HEK293 (cell line): ENCODE data around the gene HOXD12.

Source experiments
- CTCF ChIP-seq: fragments of 450-650 bp; formaldehyde crosslinking; IDR thresholded peaks from 2 replicates; pipeline ENCODE4 v1.5.1; 2016; ENCODE audit warnings: missing biosample characterization, missing genetic modification characterization
- HOXA7 ChIP-seq: sonication (generic); formaldehyde crosslinking; IDR thresholded peaks from 2 replicates; pipeline ENCODE4 v1.8.1; 2022; ENCODE audit warnings: missing genetic modification reagents, borderline replicate concordance
- IKZF3 ChIP-seq: fragments of 450-650 bp; IDR thresholded peaks from 2 replicates; pipeline ENCODE4 v1.5.0; 2018; ENCODE audit warnings: missing biosample characterization, mild to moderate bottlenecking, missing genetic modification characterization, moderate library complexity
- INSM2 ChIP-seq: fragments of 450-650 bp; formaldehyde crosslinking; IDR thresholded peaks from 2 replicates; pipeline ENCODE4 v1.5.1; 2016; ENCODE audit warnings: missing biosample characterization, missing genetic modification characterization
- KLF16 ChIP-seq: fragments of 450-650 bp; formaldehyde crosslinking; IDR thresholded peaks from 2 replicates; pipeline ENCODE4 v1.5.1; 2017; ENCODE audit warnings: missing biosample characterization, missing genetic modification characterization
- KLF7 ChIP-seq: fragments of 450-650 bp; formaldehyde crosslinking; IDR thresholded peaks from 2 replicates; pipeline ENCODE4 v1.5.1; 2016; ENCODE audit warnings: missing biosample characterization, missing genetic modification characterization, borderline replicate concordance
- KLF9 ChIP-seq: fragments of 450-650 bp; formaldehyde crosslinking; IDR thresholded peaks from 2 replicates; pipeline ENCODE4 v1.5.1; 2016; ENCODE audit warnings: missing biosample characterization, missing genetic modification characterization, low read depth
- MYNN ChIP-seq: fragments of 450-650 bp; formaldehyde crosslinking; IDR thresholded peaks from 2 replicates; pipeline ENCODE4 v1.5.1; 2016; ENCODE audit warnings: missing biosample characterization, missing genetic modification characterization, borderline replicate concordance
- PRDM10 ChIP-seq: fragments of 450-650 bp; formaldehyde crosslinking; IDR thresholded peaks from 2 replicates; pipeline ENCODE4 v1.5.1; 2016; ENCODE audit warnings: missing biosample characterization, missing genetic modification characterization
- RBAK ChIP-seq: fragments of 450-650 bp; formaldehyde crosslinking; IDR thresholded peaks from 2 replicates; pipeline ENCODE4 v1.5.1; 2016; ENCODE audit warnings: missing biosample characterization, missing genetic modification characterization
- YY1 ChIP-seq: fragments of 450-650 bp; formaldehyde crosslinking; IDR thresholded peaks from 2 replicates; pipeline ENCODE4 v1.5.1; 2018; ENCODE audit warnings: missing biosample characterization, missing genetic modification characterization
- ZFP3 ChIP-seq: fragments of 450-650 bp; formaldehyde crosslinking; IDR thresholded peaks from 2 replicates; pipeline ENCODE4 v1.5.1; 2016; ENCODE audit warnings: low read depth, missing biosample characterization, missing genetic modification characterization
- ZFP69B ChIP-seq: fragments of 450-650 bp; formaldehyde crosslinking; IDR thresholded peaks from 2 replicates; pipeline ENCODE4 v1.5.1; 2016; ENCODE audit warnings: missing biosample characterization, missing genetic modification characterization
- ZNF114 ChIP-seq: fragments of 450-650 bp; formaldehyde crosslinking; IDR thresholded peaks from 2 replicates; pipeline ENCODE4 v1.5.0; 2017; ENCODE audit warnings: missing biosample characterization, missing genetic modification characterization
- ZNF133 ChIP-seq: fragments of 450-650 bp; formaldehyde crosslinking; IDR thresholded peaks from 2 replicates; pipeline ENCODE4 v1.5.1; 2016; ENCODE audit warnings: missing biosample characterization, missing genetic modification characterization
- ZNF174 ChIP-seq: fragments of 450-650 bp; formaldehyde crosslinking; IDR thresholded peaks from 2 replicates; pipeline ENCODE4 v1.5.0; 2017; ENCODE audit warnings: missing biosample characterization, mild to moderate bottlenecking, missing genetic modification characterization
- ZNF341 ChIP-seq: fragments of 450-650 bp; formaldehyde crosslinking; IDR thresholded peaks from 2 replicates; pipeline ENCODE4; 2016; ENCODE audit warnings: low read depth, missing biosample characterization, missing genetic modification characterization
- ZNF391 ChIP-seq: fragments of 450-650 bp; formaldehyde crosslinking; IDR thresholded peaks from 2 replicates; pipeline ENCODE4 v1.5.1; 2016; ENCODE audit warnings: low read depth, missing biosample characterization, missing genetic modification characterization, borderline replicate concordance
- ZNF394 ChIP-seq: fragments of 450-650 bp; formaldehyde crosslinking; IDR thresholded peaks from 2 replicates; pipeline ENCODE4 v1.5.1; 2016; ENCODE audit warnings: missing biosample characterization, missing genetic modification characterization, mild to moderate bottlenecking, moderate library complexity, borderline replicate concordance
- ZNF513 ChIP-seq: fragments of 450-650 bp; IDR thresholded peaks from 2 replicates; pipeline ENCODE4 v1.5.1; 2018; ENCODE audit warnings: missing biosample characterization, missing genetic modification characterization
- ZNF596 ChIP-seq: fragments of 450-650 bp; IDR thresholded peaks from 2 replicates; pipeline ENCODE4 v1.5.0; 2018; ENCODE audit warnings: missing biosample characterization, mild to moderate bottlenecking, missing genetic modification characterization, moderate library complexity
- ZNF610 ChIP-seq: fragments of 450-650 bp; formaldehyde crosslinking; IDR thresholded peaks from 2 replicates; pipeline ENCODE4 v1.5.1; 2016; ENCODE audit warnings: missing biosample characterization, missing genetic modification characterization, borderline replicate concordance
- ZNF621 ChIP-seq: fragments of 450-650 bp; formaldehyde crosslinking; IDR thresholded peaks from 2 replicates; pipeline ENCODE4 v1.5.1; 2017; ENCODE audit warnings: missing biosample characterization, missing genetic modification characterization
- ZNF626 ChIP-seq: fragments of 450-650 bp; sonication (Bioruptor Pico); formaldehyde crosslinking; IDR thresholded peaks from 2 replicates; pipeline ENCODE4 v1.5.1; 2018; ENCODE audit warnings: missing biosample characterization, missing genetic modification characterization, inconsistent platforms
- ZNF654 ChIP-seq: fragments of 450-650 bp; formaldehyde crosslinking; IDR thresholded peaks from 2 replicates; pipeline ENCODE4 v1.5.1; 2016; ENCODE audit warnings: low read depth, missing biosample characterization, missing genetic modification characterization
- ZNF707 ChIP-seq: fragments of 450-650 bp; formaldehyde crosslinking; IDR thresholded peaks from 2 replicates; pipeline ENCODE4 v1.5.1; 2016; ENCODE audit warnings: missing biosample characterization, missing genetic modification characterization

The HOXD12 gene

GRCh38 chr2:176128982-176129796 is 29.6 kb downstream of the HOXD12 start, which contains the start of gene HOXD8 (continued):
- peak; percentile 58 for TF ChIP-seq INSM2 (tag by site-specific recombination)
- TF ChIP-seq ZNF513 = peak; percentile 13; the same call in 1 of the 2 replicates
- peak; percentile 51; the same call in 1 of the 2 replicates for TF ChIP-seq ZNF610 (tag by site-specific recombination)
- TF ChIP-seq KLF16 = peak; percentile 87
- TF ChIP-seq PRDM10 (tag by site-specific recombination) = peak; percentile 36; the same call in 1 of the 2 replicates
- no peak for TF ChIP-seq ZNF391 (tag by site-specific recombination)
- peak; percentile 94 for TF ChIP-seq ZNF341
- TF ChIP-seq ZFP69B (tag by site-specific recombination) = peak; percentile 99
- TF ChIP-seq CTCF (tag by site-specific recombination) = peak; percentile 75
- no peak for TF ChIP-seq RBAK (tag by site-specific recombination)
- TF ChIP-seq ZNF394 (tag by site-specific recombination) = no peak; the same call in 1 of the 2 replicates
- peak; percentile 79 for TF ChIP-seq KLF7 (tag by site-specific recombination)
- no peak for TF ChIP-seq ZNF133 (tag by site-specific recombination)
- TF ChIP-seq ZNF626 = no peak
- TF ChIP-seq MYNN (tag by site-specific recombination) = 0 out of 2 replicates have a peak, but pooled peaks have one; percentile 24
- TF ChIP-seq IKZF3 (tag by site-specific recombination) = peak; percentile 83
- no peak for TF ChIP-seq ZNF621 (tag by site-specific recombination)
- no peak for TF ChIP-seq HOXA7
- TF ChIP-seq ZNF596 (tag by site-specific recombination) = peak; percentile 35; the same call in 1 of the 2 replicates
- TF ChIP-seq ZNF114 = no peak
- peak; percentile 36; the same call in 1 of the 2 replicates for TF ChIP-seq KLF9
- peak; percentile 61 for TF ChIP-seq YY1 (tag by site-specific recombination)
- TF ChIP-seq ZNF707 (tag by site-specific recombination) = no peak
- no peak for TF ChIP-seq ZNF174
- no peak for TF ChIP-seq ZFP3 (tag by site-specific recombination)
- no peak for TF ChIP-seq ZNF654 (tag by site-specific recombination)
